GM18868 (cell line): ENCODE results near the gene RNF144A.

ENCODE experiments used
- ATAC-seq: cut with Tn5 transposase; IDR thresholded peaks from one replicate; pipeline ENCODE4 v1.9.1; 2021; ENCODE audit warnings: mild to moderate bottlenecking, moderate library complexity; ENCODE audit not compliant: unreplicated experiment

RNF144A gene

DNA sequence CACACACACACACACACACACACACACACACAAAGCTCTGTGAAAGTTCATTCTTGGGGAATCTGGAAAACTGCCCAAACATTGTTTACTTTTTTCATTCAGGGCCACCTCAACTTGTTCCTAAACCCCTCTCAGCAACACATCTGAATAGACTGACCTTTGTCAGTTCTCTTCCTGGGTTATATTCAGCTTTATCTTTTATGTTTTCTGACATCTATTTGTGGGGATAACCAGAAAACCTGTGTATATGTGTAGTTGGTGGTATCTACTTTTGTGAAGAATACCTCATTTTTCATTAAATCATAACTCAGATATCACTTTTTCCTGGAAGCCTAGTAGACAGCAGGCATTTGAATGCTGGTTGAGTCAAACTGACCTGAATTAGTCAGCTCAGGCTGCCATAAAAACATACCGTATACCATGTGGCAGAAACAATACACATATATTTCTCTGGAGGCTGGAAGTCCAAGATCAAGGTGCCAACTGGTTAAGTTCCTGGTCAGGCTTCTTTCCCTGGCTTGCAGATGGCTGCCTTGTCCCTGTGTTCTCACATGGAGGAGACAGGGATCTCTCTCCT lies 11.0 kb upstream of the RNF144A start:
- no peak for ATAC-seq

DNA sequence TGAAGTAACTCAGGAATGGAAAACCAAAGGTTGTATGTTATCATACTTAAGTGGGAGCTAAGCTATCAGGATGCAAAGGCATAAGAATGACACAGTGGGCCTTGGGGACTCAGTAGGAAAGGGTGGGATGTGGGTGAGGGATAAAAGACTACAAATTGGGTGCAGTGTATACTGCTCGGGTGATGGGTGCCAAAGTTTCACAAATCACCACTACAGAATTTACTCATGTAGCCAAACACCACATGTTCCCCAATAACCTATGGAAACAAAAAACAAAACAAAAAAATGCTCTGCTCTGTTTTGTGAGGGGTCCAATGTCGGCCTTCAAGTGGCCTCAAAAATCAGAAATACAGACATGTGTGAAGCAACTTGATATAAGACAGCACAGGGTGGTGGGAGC lies 8.9 kb upstream of the RNF144A start:
- ATAC-seq = no peak

GRCh38 chr2:6909431-6910385 lies 7.5 kb upstream of the RNF144A start:
- peak; percentile 97 for ATAC-seq

GRCh38 chr2:6911721-6912120 lies 5.5 kb upstream of the RNF144A start:
- no peak for ATAC-seq

DNA sequence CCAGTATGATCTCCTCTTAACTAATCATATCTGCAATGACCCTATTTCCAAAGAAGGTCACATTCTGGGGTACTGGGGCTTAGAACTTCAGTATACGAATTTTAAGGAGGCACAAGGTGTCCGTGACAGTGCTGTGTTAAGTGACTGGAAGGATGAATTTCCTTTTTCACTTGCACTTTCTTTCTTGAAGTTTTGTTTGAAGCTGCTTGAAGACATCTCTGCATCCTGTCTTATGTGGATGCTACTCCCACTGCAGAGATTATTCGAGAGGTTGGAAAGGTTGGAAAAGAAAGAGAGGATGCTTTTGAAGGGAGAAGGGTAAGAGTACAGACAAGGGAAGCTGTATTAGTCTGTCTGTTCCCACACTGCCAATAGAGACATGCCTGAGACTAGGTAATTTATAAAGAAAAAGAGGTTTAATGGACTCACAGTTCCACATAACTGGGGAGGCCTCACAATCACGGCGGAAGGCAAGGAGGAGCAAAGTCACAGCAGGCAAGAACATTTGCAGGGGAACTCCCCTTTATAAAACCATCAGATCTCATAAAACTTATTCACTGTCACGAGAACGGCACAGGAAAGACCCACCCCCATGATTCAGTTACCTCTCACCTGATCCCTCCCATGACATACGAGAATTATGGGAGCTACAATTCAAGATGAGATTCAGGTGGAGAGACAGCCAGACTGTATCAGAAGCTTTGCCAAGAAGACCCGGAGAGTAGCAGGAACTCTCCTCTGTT lies 3.6 kb upstream of the RNF144A start:
- ATAC-seq = no peak

- no peak for ATAC-seq
These were observed 2.4 kb upstream of the RNF144A start for GRCh38 chr2:6914828-6915227.

GRCh38 chr2:6915399-6915798 lies 1.8 kb upstream of the RNF144A start:
- ATAC-seq = no peak

- no peak for ATAC-seq
These were observed 988 bp upstream of the RNF144A start for GRCh38 chr2:6916224-6916623.

DNA sequence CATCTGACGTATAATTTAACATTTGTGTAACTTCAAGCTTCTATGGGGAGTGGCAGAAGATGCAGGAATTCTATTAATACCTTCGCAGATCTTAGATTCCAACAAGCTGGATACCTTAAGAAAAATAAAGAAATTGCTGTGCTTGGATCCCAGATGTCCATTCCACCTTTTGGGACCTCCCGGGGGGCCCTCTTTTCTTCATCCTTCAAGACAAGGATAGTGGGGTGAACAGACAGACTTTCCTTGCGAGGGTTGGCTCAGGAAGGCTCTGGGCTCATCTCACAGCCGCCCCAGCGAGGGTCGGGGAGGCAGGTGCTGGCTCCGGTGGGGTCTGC lies 509 bp upstream of the RNF144A start:
- no peak for ATAC-seq

DNA sequence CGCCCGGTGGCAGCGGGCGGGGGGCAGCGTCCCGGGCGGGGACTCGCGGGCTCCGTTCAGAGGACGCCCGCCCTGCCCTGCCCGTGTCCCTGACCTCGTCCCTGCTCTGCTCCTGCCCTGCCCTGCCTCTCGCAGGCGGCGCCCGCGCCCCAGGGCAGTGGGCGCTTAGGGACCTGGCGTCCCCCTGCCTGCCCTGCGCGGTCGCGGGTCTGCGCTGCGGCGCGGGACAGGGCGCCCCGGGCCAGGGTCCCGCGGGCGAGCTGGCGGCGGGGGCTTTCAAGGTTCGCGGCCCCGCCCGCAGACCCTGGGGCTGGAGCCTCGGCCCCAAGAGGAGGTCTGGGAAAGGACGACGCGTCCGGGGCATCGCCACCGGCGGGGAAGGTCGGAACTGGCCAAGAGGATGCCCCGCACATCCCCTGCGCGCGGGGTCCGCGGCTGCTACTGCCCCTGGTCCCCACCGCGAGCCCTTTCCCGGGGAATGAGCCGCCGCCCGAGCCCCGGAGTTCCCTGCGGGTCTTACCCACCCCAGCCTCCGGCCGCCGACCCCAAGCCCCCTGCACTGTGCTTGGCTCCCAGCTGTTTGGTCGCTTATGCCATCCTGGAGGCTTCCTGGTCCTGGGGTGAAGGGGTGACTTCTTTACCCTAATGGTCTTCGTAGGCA lies 679 bp downstream of the RNF144A start:
- peak; percentile 29 for ATAC-seq

DNA sequence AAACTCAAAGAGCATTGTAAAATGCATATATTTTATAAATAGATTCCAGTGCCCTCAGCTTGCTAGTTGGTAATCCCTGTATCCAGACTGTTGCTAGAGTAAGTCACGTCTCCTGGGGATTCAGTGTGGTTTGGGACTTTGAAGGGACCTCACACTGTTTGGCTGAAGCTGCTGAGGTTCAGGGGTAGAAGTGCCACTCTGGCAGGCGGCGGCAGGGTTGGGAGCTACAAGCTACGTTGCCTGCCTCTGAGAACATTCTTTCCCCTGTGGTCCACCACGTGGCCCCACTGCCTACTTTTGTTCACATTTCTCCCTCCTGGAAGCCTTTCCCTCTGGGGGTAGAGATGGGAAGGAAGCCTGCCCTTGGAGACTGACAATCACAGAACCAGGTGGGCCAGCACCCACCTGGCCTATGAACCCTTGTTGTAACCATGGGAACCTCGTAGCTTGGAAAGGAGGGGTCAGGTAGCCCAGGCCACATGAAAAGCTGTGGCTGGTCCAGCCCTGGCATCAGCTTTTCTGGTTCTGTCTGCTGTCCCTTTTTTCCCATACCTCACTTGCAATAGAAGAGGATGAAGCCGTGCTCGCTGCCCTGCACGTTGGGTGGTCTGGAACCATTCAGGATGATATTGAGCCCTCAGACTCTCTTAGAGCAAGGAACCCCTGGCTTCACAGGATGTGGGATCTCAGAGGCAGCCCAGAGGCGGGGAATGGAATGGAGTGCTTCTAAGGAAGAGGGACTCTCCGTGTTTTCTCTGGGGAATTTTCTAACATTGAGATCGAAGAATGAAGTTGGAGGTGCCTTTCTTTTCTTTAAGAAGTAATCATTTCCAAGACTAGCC lies 2.9 kb downstream of the RNF144A start:
- no peak for ATAC-seq

DNA sequence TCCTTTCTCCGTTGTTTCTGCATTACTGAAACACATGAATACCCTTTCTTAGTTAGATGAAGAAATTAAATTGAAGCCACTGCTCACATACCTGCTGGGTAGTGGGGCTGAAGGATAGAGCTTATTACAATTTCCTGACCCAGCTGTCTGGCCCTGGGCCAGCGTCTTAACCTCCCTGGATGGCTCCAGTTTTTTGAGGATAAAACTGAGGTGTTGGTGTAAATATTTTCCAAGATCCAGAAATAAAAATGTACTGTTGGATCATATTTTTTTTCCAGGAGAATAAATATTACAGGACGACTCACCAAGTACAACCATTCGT lies 3.5 kb downstream of the RNF144A start:
- ATAC-seq = no peak

DNA sequence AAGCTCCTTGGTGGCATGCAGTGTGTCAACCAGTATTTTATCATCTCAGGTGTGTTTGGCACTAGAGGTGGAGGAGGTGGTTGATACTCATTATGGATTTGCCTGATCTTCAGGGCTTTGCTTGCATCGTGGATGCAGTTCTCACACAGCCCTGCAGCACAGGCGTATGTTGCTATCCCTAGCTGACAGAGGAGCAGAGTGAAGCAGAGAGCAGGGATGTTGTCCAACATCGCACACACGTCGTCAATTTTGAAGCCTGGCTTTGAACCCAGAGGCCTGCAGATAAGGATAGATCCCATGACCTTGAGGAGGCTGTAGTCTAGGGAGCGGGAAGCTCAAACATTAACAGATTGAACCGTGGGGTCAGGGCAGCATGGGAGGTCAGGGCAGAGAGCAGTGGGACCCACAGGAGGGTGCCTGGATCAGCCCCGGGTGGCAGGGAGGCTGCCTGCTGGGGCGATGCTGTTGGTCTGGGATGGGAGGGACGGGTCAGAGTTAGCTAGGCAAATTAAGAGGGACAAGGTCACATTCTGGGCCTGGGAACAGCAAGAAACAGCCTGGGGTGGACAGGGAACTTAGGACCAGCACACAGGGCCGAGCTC lies 4.2 kb downstream of the RNF144A start:
- ATAC-seq = no peak

DNA sequence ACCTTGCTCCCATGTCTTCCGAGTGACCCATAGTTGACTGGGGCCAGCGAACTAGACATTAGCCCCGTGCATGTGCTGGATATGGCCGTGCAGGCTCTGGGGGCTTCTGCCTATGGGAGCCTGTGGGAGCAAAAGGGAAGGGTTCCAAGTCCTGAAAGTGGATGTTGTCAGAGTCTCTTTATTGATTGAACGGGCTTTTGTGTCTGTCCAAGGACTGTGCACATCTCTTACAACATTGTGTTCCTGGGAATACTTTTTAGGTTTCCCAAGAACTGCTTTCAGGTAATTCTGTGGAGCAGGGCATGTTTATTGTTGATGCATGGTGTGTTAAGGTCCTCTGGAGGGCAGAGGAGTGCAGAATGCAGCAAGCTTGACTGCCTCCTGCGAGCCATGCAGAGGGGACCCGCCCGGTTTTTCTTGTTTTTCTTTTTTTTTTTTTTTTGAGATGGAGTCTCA lies 5.0 kb downstream of the RNF144A start:
- no peak for ATAC-seq

DNA sequence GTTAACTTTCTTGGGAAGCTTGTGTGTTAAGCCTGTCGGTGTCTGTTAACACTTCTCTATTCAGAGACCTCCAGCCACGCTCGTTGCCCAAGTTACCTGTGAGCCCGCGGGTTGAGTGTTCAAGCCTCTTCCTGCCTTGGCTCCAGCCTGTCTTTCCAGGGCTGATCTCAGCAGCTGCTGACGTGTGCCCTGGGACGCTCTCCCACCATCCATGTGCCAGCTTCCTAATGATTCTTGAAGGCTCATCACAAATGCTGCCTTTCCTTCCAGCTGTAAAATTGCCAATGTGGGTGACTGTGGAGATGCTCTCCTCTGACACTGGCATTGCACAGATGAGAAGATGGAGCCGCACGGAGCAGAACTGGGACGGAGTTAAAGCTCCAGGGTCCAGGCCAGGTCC lies 6.1 kb downstream of the RNF144A start:
- no peak for ATAC-seq

DNA sequence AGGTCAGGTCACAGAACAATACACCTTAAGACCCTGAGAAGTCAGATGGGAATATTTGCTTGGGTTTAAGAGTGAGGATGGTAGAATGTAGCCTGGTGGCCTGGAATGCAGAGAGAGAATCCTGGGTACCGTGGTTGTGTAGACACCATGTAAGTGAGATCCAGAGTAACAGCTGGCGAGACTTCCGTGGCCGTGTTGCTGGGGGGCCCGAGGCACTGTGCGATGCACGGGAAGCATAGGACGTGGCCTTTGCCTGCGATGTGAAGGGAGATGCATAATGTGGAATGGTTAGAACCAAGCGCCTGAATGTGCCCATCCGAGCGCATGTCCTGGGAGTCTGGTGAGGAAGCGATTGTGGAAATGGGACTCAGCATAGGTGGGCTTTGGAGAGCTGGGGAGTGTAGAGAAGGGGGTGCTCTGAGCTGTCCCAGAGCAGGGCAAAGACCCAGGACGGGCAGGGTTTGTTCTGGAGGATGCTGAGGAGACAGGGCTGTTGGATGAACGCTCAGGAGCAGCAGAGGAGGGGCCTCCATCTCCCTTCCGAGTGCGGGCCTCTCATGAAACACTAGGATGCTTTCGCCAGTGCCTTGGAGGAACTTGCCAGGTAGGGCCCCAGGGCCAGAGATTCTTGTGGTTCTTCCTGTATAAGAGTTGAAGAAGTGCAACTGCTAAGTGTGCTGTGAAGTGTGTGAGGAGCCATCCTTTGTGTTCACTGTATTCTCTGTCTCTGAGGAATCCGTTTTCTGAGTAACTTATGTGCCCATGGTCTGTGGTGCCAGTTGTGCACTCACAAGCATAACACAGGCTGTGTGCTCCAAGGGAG lies 7.1 kb downstream of the RNF144A start:
- ATAC-seq = no peak

GRCh38 chr2:6924924-6925409 lies 7.8 kb downstream of the RNF144A start:
- no peak for ATAC-seq

DNA sequence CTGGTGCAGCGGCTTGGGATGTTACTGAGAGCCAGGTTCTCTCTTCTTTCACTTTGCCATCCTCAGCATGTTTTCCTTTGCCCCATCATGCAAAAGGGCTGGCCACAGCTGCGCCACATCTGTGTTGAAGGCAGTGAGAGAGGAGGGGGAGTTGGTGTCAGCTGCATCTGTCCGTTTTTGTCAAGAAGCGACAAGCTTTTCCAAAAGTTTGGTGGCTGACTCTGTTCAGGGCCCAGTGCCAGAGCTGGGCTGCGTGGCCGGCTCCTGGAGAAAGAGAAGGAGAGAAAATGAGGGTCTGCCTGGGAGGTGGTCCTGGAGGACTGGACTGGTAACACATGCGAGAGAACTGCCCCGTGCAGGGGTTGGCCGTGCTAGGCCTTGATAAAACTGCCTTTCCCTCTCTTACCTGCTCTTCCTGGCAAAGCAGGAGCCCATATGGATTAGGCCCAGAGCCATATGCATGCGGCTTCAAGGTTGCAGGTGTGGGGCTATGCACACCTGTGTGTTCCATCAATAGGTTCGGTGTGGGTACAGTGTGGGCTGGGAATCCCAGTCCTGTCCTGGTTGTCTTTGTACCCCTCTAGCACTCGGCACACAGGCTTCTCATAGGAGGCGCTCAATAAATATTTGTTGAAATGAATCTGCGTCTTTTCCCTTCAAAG lies 9.0 kb downstream of the RNF144A start:
- no peak for ATAC-seq

DNA sequence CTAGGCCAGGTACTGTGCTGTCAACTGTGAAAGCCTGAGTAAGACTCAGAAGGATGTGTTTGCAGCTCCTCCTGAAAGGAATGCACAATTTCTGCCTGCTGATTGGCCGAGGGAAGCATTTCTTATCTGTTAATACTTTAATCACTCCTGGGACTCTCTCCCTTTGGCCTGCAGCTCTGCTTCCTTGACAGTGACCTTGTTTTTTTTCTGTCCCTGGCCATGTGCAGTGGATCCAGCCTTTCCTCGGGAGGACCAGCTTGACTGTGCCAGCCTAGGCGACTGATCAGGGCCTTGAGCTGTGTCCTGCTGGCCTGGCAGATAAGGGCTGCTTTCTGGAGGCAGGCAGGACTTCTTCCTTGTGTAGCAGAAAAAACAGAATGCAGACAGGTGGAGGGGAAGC lies 10.0 kb downstream of the RNF144A start:
- ATAC-seq = no peak
